Dermis blood vessel endothelial cell (primary cell): ENCODE measurements around the gene SAMD9. TPM values are rescaled to one million over a fixed set of nuclear protein-coding genes. Genes with fewer than 3 reads are reported as not detected.
"Not testable (repeated sequence)": the region's sequence is repeated elsewhere in the genome, so short reads cannot be mapped to it uniquely, and the experiment has no call there.

Experiments
- DNase-seq: peaks from one replicate; pipeline ENCODE4 v3.0.0; 2010
- total RNA-seq: library from RNA; depleted of rRNA; stranded (reverse); fragments of >200 nt; gene quantifications from 2 replicates; pipeline ENCODE4 v1.2.3, GENCODE V29; 2014

SAMD9 gene
- total RNA-seq, 1 donor from 2014 or later = 20.4 TPM

DNA sequence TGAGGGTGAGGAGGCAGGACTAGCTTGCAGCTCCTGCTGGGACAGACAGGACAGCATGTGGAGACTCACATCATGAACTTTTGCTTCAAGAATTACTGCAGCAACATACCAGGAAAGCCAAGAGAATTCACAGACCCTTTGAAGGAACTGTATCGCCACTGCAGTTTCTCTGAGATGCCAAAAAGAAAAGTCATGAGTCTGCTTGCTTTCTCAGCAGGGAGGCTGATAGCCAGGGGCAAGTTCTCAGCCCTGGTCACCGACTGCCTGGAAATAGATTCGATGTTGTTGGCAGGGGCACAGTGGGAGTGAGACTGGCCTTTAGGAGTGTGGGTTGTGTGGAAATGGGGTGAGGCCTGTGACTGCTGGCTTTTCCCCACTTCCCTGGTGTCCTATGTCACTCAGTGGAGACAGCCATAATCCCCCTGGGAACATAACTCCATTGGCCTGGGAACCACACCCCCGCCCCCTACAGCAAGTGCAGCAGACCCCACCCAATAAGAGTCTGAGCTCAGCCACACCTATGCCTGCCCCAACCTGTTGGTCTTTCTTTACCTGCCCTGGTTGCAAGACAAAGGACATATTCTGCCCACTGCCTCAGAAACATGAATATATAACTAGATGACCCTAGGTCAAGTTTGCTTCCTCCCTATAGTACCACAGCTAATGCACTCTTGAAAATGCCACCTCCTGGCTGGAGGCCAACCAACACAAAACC is 1.6 kb upstream of the SAMD9 start:
- no peak for DNase-seq

DNA sequence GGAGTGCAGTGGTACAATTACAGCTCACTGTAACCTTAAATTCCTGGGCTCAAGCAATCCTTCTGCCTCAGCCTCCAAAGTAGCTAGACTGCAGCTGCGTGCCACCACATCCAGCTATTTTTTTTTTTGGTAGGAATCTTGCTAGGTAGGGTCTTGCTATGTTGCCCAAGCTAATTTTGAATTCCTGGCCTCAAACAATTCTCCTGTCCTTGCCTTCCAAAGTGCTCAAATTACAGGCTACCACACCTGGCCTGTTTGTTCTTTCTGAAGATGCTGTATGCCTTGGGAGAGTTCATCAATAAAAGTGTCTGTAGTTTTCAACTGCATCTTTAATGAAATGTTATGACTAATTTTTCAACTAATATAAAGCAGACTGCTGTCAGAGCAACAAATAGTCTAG is 452 bp downstream of the SAMD9 start:
- DNase-seq = peak; percentile 5

DNA sequence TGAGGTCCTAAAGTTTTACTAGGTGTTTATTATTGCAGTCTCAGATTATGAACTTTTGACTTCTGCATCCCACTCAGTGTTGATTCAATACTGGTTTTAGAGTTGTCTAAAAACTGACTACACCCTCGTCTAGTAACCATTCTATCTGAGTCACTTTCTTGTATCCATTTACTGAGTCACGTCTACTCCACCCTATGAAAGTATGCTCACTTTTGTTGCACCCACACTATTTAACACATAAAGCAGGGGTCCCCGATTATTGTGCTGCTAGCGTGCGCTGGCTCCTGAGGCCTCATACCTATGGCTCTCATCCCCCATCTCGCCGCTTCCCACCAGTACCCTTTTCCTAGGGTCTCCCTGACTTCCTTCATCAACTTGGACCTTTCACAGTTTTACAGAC is 2.0 kb downstream of the SAMD9 start:
- DNase-seq = no peak

DNA sequence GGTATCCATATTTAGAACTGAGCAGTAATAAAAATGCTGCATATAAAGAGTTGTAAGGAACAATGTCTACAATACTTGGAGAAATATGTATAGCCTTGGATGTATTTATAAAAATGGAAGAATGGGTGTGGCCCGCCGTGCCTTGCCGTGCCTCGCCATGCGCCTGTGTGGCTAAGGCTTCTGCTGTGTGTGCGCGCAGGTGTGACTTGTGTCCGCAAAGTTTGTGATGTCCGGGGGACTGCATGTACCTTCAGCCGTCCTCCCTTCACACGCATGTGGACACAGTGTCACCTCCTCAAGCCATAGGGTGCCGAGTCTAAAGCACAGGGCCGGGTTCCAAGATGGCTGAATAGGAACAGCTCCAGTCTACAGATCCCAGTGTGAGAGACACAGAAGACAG is 9.8 kb downstream of the SAMD9 start:
- no peak for DNase-seq

DNA sequence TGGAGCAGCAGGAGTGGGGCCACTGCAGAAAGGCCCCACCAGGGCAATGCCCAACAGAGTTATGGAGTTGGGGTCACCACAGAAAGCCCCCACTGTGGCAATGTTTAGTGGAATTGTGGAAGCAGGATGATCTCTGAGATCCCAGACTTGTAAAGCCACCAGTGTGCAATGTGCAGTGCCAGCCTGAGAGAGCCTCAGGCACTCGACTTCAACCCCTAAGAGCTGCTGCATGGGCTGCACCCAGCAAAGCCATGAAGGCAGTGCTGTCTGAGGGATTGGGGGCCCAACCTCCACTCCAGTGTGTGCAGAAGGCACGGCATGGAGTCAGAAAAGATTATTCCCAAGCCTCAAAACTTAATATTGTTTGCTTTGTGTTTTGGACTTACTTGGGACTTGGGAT is 20.4 kb downstream of the SAMD9 start:
- no peak for DNase-seq

DNA sequence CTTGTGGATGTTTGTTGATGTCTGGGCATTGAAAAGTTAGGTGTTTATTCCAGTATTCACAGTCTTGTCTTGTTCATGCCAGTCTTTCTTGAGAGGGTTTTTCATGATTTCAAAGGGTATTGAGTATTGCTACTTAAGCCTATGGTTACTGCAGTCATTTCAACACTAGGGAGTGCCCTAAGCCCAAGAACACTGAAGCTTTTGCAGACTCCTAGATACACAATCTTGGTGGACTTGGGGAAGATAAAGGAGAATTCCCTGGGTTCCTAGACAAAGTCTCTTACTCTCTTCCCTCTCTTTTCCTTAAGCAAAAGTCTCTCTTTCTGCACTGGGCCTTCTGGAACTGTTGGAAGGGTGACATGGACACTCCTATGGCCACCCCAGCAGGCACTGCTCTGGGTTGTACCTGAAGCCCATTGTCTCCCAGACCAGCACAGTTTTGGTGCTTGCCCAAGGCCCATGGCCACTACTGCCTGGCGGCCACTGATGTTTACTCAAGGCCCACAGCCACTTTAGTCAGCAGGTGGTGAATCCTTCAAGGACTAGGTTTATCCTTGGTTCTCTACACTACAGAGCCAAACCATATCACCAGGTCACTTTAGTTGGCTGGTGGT is 24.9 kb downstream of the SAMD9 start:
- peak; percentile 72 for DNase-seq

DNA sequence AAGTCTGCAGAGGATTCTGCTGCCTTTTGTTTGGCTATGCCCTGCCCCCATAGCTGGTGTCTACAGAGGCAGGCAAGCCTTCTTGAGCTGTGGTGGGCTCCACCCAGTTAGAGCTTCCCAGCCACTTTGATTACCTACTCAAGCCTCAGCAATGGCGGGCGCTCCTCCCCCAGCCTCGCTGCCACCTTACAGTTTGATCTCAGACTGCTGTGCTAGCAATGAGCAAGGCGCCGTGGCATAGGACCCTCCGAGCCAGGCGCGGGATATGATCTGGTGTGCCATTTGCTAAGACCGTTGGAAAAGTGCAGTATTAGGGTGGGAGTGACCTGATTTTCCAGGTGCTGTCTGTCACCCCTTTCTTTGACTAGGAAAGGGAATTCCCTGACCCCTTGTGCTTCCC is 44.4 kb downstream of the SAMD9 start:
- DNase-seq = not testable (repeated sequence)

DNA sequence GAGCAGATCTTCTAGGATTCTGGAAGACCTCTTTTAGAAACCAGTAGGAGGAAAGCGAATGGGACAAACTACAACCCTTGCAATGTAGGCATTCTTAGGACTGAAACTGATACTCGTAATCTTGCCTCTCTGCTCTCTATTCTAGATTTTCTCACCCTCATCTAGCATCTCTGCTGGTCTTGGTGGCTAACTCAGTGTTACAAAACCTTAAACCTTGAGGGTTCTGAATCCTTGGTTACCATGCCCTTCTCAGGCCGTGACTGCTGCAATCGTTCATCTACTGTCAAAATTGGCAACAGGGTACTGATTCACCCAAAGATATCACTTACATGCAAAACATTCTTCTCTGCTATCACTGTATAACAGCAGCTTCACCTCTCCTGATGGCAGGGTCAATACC is 55.2 kb downstream of the SAMD9 start:
- DNase-seq = no peak

DNA sequence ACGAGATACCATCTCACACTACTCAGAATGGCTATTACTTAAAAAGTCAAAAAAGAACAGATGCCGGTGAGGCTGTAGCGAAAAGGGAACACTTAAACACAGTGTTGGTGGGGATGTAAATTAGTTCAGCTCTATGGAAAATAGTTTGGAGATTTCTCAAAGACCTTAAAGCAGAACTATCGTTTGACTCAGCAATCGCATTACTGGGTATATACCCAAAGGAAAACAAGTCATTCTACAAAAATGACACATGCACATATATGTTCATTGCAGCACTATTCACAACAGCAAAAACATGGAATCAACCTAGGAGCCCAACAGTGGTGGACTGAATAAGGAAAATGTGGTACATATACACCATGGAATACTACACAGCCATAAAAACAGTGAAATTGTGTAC is 56.9 kb downstream of the SAMD9 start:
- DNase-seq = no peak

DNA sequence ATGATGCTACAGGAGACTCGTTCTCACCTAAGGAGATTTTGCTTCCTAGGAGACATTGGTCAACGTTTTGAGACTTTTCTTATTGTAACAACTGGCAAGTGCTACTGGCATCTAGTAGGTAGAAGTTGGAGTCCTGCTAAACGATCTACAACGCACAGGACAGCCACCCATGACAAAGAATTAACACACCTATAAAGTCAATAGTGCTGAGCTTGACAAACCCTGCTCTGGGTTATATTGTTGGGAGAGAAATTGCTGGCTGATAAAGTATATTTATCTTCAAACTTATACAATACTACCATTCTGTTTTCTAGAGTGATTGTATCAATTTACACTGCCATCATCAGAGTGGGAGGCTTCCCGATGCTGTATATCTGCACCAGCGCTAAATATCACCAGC is 57.8 kb downstream of the SAMD9 start:
- no peak for DNase-seq

DNA sequence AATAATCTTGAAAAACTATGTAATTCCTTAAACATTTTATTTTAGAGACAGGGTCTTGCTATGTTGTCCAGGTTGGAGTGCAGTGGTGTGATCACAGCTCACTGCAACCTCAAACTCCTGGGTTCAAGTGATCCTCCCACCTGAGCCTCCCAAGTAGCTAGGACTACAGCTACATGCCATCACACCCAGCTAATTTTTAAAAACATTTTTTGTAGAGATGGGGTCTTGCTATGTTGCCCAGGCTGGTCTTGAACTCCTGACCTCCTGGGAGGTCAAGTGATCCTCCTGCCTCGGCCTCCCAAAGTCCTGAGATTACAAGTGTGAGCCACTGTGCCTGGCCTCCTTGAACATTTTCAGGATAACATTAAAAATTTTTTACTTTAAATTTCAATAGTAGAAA is 61.2 kb downstream of the SAMD9 start:
- not testable (repeated sequence) for DNase-seq

DNA sequence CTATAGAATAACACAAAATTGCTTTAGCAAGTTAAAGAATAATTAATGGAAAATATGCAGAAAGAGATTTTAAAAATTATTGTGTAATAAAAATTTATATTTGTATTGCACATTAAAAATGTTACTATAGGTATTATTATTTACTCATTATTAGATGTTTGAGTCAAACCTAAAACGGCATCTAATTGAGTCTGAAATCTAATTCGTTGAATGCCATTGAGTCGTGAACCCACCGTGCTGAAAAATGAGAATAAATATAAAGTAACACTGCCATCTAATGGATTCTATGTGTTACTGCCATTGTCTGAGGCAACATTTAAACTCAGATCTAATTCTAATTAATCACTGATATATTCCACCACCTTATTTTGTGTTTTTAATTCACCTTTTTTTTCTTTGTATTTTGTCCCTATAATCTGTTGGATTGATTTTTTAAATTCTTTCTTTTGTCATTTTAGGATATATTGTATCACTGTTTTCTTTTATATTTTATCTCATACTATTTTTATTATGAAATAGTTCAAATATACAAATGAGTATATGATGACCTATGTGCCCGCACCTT is 62.2 kb downstream of the SAMD9 start:
- peak; percentile 66 for DNase-seq

DNA sequence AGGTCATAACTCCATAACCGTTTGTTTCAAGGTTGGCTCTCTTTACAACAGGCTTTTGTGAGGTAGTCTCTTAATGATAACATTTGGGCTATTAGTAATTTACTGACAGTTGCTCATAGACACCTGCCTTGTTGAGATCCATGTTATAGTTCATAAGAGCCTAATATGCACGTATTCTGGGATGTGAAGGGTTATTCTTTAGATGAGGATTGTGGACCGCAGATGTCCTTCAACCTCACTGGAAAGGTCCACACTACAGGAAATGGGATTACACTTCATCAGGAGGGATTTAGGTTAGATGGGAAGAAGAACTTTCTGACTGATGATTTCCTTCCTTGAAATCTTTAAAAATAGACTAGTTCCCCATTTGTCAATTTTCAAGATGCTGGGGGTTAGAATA is 62.8 kb downstream of the SAMD9 start:
- no peak for DNase-seq

DNA sequence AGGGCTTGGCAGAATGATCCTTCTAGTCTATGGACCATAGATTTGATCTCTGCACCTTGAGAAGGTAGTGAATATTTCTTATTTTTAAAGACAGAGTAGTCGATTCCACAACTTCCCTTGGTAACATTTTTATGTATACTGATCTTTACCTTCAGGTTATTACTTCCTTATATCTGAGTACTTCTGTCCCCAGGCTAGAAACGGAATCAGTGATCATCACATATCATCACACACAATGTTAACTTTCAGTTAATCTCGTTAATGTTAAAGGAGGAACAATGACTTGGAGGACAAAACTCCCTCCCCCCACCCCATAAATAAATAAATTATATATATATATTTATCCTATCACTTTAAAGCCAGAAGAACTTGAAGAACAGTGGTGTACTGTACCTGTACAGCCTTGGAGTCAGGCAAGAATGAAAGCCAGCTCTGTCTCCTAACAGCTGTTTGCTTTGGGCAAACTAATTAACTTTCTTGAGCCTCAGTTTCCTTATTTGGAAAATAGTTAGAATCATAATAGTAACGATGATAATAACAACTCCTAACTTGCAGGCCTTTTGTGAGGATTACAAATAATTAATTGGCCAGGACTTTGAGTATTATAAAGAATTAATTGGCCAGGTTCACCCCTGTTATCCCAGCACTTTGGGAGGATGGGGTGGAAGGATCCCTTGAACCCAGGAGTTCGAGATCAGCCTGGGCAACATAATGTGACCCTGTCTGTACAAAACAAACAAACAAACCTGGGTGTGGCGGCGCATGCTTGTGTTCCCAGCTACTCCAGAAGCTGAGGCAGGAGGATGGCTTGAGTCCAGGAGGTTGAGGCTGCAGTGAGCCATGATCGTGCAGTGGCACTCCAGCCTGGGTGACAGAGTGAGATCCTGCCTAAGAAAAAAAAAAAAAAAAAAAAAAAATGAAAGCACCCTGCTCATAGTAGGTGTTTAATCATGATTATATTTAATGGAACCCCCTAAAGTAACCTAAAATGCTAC is 63.5 kb downstream of the SAMD9 start:
- no peak for DNase-seq

DNA sequence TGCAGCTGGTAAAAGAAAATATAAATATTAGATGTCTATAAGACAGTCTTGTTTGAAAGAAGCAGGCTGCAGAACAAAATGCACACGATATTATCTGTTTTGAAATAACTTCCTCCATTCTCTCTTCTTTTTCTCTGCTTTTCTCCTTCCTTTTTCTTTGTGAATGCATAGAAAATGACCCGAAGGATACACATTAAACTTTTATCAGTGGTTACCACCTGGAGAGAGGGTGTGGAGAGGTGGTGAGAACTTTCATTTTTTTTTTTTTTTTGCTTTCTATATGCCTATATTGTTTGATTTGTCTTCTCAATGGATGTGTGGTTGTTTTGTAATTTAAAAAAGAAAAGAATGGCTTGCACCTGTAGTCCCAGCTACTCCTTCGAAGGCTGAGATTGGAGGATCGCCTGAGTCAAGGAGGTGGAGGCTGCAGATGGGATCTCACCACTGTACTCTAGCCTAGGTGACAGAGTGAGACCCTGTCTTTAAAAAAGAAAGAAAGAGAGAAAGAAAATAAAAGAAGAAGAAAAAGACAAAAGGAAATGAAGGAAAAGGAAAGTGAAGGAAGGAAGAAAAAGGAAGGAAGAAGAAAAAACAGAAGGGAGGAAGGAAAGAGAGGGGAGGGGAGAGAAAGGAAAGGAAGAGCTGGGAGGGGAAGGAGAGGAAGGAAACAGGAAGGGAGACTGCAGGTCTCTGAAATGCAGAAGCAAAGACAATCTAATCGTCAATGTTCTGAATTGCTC is 64.4 kb downstream of the SAMD9 start:
- DNase-seq = no peak

DNA sequence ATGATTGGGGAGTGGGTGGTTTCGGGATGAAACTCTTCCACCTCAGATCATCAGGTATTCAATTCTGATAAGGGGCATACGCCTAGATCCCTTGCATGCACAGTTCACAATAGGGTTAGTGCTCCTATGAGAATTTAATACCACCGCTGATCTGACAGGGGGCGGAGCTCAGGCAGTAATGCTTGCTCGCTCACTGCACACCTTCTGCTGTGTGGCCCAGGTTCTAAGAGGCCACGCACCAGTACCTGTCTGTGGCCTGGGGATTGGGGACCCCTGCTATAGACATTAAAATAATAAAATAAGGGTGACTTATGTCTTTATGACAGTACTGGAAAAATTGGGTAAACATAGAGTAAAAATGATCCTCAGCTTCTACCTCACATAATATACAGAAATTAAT is 66.1 kb downstream of the SAMD9 start:
- no peak for DNase-seq

Other genes with a start within 250 kb of the SAMD9 start
- gene SAMD9L, start 30.4 kb upstream of the SAMD9 start, total RNA-seq = 23.5 and 27.7 TPM in 2 replicates
- not detected in 2 replicates for gene HEPACAM2, start 108.5 kb upstream of the SAMD9 start, total RNA-seq
- gene VPS50, start 114.4 kb upstream of the SAMD9 start, total RNA-seq = 40.8 and 41.3 TPM in 2 replicates